GM21515 (cell line): Measurements from ENCODE around the gene TBL3.
A peak's percentile ranks its signal among the peaks of the same experiment; 100 is the strongest.
"Not testable (repeated sequence)": the region's sequence is repeated elsewhere in the genome, so short reads cannot be mapped to it uniquely, and the experiment has no call there.

Experiments
- ATAC-seq: cut with Tn5 transposase; IDR thresholded peaks from one replicate; pipeline ENCODE4 v1.9.1; 2021; ENCODE audit not compliant: unreplicated experiment

TBL3 gene

DNA sequence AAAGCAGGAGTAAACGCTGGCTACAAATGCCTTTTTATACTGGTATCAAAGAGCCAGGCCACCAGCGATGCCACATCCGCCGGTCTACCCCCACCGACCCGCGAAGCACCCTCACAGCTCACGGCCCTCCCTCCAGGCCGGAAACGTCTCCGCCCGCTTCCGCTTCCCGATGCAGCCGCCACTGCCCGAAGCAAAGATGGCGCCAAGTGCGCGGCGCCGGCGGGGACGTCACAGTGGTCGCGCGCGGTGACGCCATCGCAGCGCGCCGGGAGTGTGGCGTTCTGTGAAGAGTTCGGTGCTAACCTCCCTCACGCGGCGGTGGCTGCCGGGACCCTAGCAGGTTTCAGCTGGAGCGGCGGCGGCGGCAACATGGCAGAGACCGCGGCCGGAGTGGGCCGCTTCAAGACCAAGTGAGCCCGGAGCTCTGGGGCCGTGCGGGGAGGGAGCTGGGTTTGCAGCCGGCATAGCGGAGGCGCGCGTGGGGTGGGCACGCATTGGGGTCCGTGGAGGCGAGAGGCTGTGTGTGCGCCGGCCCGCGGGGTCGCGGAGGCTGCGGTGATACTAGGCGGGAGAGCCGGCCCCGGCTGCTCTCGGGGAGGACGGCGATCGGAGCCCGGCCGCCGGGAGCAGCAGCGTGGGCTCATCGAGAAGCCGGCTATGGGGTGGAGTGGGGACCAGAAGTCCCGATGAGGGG is at the start of gene TBL3:
Gene TBL3 (plus strand): TSS at position 258 of the 694 bp plus-strand sequence. CDS start 112 bp downstream, at position 370.
- ATAC-seq, result peak; percentile 79

DNA sequence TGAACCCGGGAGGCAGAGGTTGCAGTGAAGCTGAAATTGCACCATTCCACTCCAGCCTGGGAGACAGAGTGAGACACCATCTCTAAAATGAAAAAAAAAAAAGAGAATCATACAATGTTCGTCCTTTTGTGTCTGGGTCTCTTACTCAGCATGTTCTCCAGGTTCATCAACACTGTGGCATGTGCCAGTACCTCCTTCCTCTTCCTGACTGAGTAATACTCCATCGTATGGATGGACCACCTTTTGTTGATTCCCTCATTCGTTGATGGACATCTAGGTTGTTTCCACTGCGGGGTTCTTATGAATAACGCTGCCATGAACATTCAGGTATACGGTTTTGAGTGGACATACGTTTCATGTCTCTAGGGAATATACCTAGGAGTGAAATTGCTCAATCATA is 49.5 kb upstream of the TBL3 start:
- ATAC-seq, result no peak

DNA sequence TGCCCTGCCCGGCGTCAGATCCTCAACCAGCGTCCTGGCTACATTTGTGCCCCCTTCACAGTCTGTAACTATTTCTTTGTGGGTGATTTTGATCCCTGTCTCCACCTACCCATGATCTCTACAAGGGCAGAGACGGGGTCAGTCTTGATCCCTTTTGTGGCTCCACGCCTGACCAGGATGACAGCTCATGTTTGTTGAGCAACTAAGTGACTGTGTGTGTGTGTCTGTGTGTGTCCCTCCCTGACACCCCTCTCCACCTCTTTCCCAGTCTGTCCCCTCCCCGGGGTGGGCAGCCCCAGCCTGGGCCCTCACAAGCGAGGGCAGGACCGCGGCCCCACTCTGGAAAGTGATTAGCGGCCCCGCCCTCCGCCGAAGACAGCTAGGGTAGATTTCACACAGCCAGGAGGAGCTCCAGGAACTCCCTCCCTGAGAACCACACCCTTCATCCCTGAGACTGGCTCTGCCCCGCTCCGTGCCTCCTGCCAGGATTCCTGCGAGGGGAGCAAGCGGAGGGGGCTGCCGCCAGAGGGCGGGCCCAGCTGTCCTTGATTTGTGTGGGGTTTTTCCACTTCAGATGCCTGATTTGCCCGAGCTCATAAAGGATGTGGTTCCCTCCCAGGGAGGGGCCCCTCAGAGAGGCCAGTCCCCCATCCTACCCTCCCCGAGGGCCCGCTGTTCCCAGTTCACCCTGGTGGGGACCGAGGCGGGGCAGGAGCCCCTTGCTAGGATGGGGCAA is 48.4 kb upstream of the TBL3 start:
- ATAC-seq, result no peak

DNA sequence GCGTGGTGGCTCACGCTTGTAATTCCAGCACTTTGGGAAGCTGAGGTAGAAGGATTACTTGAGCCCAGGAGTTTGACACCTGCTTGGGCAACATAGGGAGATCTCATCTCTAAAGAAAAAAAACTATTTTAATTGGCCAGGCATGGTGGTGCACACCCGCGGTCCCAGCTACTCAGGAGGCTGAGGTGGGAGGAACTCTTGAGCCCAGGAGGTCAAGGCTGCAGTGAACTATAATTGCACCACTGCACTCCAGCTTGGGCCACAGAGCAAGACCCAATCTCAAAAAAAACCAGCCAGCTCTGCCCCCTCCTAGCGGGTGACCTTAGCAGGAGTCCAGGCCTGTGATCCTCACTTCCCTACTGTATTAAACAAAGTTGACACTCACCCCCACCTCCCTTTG is 47.8 kb upstream of the TBL3 start:
- ATAC-seq, result no peak

DNA sequence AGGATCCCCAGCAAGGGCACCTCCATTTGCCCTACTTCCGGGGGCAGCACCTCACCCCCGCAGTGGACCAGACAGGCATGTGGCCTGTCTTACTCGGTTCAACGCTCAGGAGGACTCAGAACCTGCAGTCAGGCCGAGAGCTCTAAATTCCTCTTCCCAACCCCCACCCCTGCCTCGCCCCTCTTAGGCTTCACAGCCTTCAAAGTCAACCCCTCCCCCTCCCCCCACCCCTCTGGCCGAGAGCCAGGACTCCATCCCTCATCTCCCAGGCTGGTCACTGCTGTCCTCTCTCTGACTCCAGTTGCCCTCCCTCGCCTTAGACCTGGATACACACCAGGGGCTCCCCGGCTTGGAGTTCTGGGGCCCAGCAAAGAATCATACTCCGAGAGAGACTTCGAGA is 45.6 kb upstream of the TBL3 start:
- ATAC-seq, result no peak

DNA sequence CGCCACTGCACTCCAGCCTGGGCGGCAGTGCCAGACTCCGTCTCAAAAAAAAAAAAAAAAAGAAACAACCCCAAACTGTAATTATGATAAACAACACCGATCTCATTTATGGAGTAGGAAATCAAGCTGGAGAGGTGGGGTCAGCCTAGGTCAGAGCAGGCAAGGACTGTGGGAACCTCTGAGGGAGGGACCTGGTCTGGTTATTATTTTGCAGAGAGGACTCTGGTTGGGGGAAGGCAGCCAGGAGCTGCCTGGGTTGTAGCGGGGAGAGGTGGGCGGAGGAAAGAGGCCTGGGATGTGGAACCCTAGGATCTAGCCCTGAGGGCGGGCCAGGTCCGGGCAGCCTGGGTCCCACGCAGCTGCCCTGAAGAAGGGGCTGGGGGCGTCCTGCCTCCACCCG is 42.7 kb upstream of the TBL3 start:
- peak; percentile 11 for ATAC-seq

DNA sequence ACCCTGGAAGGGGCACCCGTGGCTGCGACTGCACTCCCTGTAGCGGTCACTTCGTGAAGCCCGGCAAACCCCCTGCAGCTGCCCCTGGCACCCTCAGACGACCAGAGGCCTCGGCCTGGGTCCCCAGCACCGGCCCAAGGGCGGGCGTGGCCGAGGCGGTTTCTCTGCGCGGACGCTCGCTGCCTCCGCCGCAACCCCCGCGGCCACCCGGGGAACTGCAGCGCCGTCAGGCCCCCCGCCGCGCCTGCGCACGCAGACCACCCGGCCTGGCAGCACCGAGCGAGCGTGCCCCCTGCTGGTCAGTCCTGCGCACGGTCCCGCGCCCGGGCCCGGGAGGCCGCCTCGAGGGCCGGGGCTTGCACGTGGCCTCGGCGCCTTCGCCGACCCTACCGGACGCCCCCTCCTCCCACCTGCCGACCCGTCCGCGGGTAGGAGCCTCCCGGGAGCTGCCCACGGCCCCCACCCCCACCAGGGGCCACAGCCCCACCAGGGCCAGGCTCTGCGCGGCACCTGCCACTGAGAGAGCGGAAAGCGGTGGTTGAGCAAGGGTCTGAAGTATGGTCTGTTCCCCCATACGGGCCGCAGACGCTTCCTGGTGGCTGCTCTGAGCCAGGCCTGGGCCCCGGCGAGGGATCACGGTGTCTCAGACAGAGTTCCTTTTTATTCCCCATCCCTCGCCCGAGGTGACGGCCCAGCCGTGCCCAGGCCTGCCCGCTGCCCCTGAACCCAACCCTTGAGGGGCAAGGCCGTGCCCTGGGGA is 42.1 kb upstream of the TBL3 start:
- ATAC-seq, result peak; percentile 81

DNA sequence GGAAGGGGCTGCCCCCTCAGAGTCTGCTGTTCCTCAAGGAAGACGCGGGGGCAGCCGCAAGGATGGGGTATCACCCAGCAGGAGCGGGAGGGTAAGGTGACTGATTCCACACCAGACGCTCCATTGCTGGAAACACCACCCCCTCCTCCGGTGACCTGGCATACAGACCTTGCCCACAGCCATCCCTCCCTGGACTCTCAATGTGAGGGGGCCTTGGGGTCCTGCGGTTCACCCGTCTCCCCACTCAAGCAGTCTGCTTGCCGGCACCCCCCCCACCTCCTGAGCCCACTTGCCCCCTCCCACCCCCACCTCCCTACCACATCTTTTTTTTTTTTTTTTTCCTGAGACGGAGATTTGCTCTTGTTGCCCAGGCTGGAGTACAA is 41.5 kb upstream of the TBL3 start:
- ATAC-seq, result no peak

DNA sequence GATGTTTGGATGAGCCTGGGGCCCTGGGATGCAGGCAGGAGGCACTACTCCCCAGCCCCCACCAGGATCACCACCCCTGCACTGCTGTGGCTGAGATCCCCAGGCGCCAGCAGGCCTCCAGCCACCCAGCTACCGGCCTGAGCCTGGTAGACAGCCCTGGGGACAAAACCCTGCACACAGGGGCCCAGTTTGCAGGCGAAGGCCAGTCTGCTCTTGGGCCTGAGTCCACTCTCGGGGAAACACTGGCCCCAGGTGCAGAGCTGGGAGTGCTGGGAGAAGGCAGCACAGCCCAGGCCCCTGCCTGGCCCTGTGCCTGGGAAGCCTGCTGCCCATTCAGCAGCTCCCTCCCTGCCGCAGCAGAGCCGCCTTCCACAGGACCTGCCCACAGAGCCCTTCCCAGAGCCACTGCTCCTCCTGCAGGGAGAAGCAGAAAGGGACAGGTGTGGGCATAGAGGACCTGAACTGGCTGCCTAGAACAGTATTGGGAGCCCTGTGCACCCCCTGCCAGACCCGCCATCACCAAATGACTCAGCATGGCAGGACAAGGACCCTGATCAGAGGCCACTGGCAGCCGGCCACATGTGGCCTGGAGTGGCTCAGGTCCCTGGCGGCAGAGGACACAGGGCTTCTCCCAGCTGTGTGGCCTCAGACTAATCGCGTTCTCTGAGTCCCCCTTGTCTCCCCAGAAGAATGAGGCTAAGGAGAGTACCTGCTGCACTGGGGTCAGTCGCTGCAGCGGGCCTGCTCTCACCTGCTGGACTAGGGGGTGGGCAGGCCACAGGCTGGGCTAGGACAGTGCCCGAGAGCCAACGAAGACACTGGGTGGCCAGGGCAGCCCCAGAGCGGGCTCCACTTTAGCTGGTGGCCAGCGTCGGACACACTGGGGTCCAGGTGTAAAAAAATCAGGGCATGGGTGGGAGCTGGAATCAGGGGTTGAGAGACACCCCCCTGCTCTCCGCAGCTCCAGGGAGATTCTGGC is 39.5 kb upstream of the TBL3 start:
- no peak for ATAC-seq

DNA sequence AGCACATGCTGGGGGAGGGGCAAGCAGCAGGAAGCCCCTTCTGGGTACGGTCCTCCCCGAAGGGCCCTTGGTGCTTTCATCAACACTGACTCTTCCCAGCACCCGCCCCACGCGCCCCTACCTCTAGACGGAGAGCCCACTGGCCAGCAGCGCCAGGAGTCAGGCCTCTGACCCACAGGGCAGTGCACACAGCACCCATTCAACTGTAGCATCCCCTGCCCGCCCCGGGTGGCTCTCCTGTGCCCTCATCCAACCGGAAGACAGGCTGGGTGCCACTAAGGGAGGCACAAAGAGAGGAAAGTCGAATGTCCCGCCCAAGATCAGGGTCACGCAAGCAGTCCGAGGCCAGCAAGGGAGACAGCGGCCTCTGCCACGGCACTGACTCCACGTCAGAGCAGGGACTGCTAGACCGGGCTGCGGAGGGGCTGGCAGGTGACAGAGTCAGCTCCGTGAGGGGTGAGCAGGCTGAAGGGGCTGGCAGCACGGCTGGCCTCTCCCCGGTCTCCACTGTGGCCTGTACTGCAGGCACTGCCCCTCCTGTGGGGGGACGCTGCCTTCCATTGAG is 38.7 kb upstream of the TBL3 start:
- ATAC-seq, result no peak

DNA sequence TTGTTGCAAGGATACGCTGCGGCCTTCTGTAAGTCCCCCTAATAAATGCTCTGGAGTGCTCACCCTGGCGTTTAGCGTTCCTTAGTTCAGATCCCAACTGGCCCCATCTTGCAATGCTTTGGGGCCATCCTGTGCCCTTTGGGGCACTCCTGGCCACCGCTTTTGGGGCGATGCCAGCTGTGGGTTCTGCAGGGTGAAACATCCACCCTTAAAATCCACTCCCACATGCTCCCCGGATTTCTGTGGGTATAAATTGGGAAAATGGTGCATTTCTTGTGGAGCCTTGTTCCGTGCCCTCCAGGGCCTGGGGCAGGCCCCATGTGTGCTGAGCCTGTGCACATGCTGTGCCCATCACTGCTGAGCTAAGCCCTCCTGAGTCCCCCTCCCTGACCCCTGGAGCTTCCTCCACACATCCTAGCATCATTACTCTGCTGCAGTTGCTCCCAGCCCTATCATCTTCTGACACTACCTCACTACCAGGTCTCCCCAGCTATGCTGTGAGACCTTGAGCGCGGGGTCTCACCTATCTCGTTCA is 34.8 kb upstream of the TBL3 start:
- no peak for ATAC-seq

DNA sequence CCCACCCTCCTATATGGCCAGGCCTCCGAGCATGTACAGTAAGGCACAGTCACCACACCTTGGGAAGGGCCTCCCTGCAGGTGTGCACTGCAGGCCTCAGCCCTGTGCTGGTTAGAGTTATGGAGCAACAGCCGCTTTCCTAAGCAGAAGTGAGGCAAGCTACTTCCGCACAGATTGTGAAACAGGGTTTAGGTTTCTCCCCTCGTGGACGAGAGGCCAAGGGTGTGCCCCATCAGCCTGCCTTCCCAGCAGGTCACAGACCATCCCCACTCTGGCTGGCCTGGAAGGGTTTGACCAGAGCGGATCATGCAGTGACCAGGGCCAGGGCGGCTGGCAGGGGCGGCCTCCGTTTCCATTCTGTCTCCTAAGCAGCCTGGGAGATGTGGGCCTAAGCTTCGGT is 33.5 kb upstream of the TBL3 start:
- ATAC-seq, result no peak

DNA sequence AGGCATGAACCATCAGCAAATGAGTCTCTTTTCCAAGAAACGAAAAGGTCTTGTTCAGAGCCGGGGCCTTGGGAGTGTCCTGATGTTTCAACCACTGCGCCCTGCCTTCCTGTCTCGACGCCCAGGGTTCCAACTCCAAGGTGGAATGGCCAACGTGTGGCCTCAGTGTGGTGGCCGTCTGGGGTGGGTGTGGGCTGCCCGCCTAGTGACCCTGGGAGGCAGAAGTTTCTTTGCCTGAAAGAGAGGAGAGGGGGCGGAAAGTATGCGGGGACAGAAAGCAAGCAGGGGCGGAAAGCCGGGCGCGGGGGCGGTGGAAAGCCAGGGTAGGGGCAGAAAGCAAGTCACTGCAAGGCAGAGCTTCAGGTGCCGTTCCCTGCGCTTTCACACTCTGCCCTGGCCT is 32.9 kb upstream of the TBL3 start:
- no peak for ATAC-seq

DNA sequence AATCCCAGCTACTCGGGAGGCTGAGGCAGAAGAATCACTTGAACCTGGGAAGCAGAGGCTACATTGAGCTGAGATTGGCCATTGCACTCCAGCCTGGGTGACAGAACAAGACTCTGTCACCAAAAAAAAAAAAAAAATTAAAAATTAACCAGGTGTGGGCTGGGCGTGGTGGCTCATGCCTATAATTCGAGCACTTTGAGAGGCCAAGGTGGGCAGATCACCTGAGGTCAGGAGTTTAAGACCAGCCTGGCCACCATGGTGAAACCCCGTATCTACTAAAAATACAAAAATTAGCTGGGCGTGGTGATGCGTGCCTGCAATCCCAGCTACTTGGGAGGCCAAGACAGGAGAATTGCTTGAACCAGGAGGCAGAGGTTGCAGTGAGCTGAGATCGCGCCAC is 32.0 kb upstream of the TBL3 start:
- ATAC-seq, result not testable (repeated sequence)

DNA sequence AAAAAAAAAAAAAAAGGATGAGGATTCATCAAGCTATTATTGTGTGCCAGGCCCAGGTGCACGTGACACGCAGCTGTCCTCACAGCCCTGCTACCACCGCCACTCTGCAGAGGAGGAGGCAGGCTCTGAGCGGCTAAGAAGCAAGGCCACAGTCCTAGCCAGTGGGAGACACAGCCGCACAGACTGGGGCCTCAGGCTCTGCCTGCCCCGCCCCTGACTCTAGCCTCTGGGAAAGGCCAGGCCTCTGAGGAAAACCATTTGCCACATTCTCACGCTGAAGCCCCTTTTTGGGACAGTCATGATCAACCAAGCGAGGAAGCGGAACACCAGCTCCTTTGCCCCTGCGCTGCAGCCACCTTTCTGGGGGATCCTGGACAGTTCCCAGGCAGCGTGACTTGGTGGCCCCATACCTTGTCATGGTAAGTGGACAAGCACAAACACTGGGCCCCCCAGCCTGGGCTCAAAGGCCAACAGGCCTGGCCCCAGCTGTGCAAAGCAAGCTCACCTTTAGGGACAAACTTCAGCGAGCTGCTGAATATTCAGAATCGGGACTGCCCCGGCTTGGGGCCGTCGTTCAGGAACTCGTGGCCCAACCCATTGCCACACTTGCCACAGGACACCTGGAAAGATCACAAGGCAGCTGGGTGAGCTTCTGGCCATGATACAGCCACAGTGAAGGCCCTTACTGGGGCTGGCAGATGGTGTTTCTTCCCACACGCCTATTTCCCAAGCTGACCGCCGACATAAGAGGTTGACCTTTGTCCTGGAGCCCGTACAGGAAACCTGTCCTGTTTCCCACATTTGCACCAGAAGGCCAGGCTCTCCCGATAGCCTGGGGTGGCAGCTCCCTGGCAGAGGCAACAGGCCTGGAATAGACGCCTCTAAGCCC is 31.3 kb upstream of the TBL3 start:
- ATAC-seq, result no peak

DNA sequence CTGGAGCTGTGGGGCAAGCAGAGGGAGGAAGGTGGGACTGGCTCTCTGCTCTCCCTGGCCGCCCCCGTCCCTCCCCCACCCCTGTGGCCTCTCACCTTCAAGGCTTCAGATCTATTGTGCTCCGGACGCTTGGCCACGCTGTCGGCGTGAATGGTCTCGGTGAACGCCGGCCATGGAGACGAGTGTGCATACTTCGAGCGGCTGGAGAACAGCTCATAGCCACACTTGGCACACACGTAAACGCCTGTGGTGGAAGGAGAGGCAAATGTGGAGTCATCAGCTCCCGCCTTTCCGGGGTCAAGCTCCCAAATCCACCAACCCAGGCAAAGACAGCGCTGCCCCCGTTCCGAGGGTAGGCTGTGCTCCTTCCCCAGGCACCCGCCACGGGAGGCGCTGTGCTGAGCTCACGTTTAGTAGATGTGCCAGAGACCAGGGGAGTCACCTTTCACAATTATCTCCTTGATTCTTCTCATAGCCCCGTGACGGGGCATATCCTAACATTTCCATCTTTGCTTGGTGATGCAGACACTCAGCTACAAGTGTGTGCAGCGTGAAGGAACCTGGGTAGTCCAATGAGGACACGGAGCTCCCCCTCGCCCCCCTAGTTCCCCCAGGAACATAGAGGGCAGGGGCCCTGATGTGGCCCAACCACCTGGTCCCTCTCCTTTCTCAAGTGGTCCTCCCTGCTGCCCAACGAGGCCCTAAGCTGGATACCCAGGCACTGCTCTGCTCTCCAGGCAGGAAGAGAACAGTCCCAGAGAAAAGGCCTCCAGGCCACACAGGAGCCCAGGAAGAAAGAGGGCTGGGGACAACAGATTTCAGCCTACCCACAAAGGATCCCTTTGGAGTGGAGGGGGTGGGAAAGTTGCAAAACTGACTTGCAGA is 30.4 kb upstream of the TBL3 start:
- ATAC-seq, result no peak

DNA sequence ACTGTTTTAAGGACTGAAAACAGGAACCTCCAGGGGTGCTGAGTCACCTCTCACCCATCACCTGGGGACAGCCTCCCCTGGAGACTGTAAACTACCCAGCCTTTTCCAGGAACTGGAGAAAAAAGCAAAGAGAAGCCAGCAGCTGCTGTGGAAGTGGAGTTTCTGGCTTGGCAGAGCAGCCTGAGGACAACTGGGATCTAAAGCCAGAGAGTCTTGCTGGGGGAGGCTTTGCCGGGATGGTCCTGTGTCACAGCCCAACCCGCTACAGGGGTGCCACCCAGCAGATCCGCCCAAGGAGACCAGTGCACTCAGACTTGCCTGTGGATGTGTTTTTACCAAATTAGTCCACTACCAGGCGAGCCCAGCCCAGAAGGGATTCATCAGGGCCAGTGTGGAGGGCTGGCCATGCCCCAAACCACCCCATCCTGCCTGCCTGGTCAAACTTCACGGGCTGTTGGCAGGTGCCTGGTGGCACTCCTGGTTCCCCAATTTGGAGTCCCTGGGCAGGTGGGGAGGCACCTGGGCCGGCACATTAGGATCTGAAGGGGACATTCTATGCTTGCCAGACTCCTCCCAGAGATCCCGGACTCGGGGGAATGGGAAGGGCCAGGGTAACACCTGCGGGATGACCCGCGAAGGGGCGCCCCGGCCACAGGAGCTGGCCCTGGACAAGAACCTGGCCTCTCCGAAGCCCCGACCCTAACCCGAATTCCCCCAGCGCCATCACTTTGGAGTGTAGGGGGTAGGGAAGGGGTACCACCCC is 29.6 kb upstream of the TBL3 start:
- ATAC-seq, result no peak
